NCI-H1930 (cell line): ENCODE results near the gene ROBO2.

Source experiments
- DNase-seq, 2 experiments: peaks; one replicate each; lab custom pipeline; 2025; lab: John Stamatoyannopoulos, UW

The ROBO2 gene

GRCh38 chr3:77577264-77577663 lies 537.4 kb downstream of the ROBO2 start:
- DNase-seq, result no peak

- no peak for DNase-seq
These were observed 546.3 kb downstream of the ROBO2 start for GRCh38 chr3:77586216-77586615.

- no peak for DNase-seq
These were observed 549.0 kb downstream of the ROBO2 start for GRCh38 chr3:77588863-77589262.

- DNase-seq, result no peak
These were observed 550.3 kb downstream of the ROBO2 start for GRCh38 chr3:77590191-77590590.

- DNase-seq, result no peak
These were observed 555.5 kb downstream of the ROBO2 start for GRCh38 chr3:77595371-77595870.

- DNase-seq, result no peak
These were observed 560.0 kb downstream of the ROBO2 start for GRCh38 chr3:77599948-77600347.

- no peak for DNase-seq
These were observed 562.0 kb downstream of the ROBO2 start for GRCh38 chr3:77601823-77602415.

GRCh38 chr3:77602722-77603121 lies 562.8 kb downstream of the ROBO2 start:
- no peak for DNase-seq

- DNase-seq, result no peak
These were observed 565.4 kb downstream of the ROBO2 start for GRCh38 chr3:77605308-77605707.

GRCh38 chr3:77605865-77606264 lies 566.0 kb downstream of the ROBO2 start:
- DNase-seq, result no peak

- no peak for DNase-seq
These were observed 566.5 kb downstream of the ROBO2 start for GRCh38 chr3:77606372-77606771.

- no peak for DNase-seq
These were observed 578.8 kb downstream of the ROBO2 start for GRCh38 chr3:77618686-77619085.

- no peak for DNase-seq
These were observed 580.1 kb downstream of the ROBO2 start for GRCh38 chr3:77620009-77620408.

- no peak for DNase-seq
These were observed 583.6 kb downstream of the ROBO2 start for GRCh38 chr3:77623500-77623899.

- no peak for DNase-seq
These were observed 586.3 kb downstream of the ROBO2 start for GRCh38 chr3:77626157-77626556.

GRCh38 chr3:77648214-77648613 lies 608.3 kb downstream of the ROBO2 start:
- no peak for DNase-seq

- no peak for DNase-seq
These were observed 608.8 kb downstream of the ROBO2 start for GRCh38 chr3:77648664-77649063.

GRCh38 chr3:77652624-77653023 lies 612.7 kb downstream of the ROBO2 start:
- no peak for DNase-seq

- DNase-seq, result no peak
These were observed 615.5 kb downstream of the ROBO2 start for GRCh38 chr3:77655396-77655795.

- no peak for DNase-seq
These were observed 620.8 kb downstream of the ROBO2 start for GRCh38 chr3:77660718-77661117.

GRCh38 chr3:77667901-77668300 lies 628.0 kb downstream of the ROBO2 start:
- no peak for DNase-seq

GRCh38 chr3:77668376-77668775 lies 628.5 kb downstream of the ROBO2 start:
- DNase-seq, result no peak

- no peak for DNase-seq
These were observed 632.1 kb downstream of the ROBO2 start for GRCh38 chr3:77672016-77672415.

GRCh38 chr3:77682162-77682561 lies 642.3 kb downstream of the ROBO2 start:
- DNase-seq, result no peak
